Astrocyte (in vitro differentiated cells and primary cell): ENCODE results near the gene DNAAF1. TPM values are rescaled to one million over a fixed set of nuclear protein-coding genes. Genes with fewer than 3 reads are reported as not detected.
"Not testable (repeated sequence)": the region's sequence is repeated elsewhere in the genome, so short reads cannot be mapped to it uniquely, and the experiment has no call there.

Experiments used
- DNase-seq: peaks from one replicate; pipeline ENCODE4 v3.0.0-alpha.2; 2010; ENCODE audit warnings: low read depth
- FAIRE-seq: peaks from 2 replicates; lab custom pipeline; 2011; peaks lifted over from hg19 to GRCh38; lab: Jason Lieb, UNC
- H2AFZ ChIP-seq: 2 replicates; pipeline ENCODE4 v1.6.0; 2012; ENCODE audit warnings: low read depth, low read length, inconsistent platforms
- H3K27ac ChIP-seq: 2 replicates; pipeline ENCODE4 v1.5.1; 2011; ENCODE audit warnings: low read depth, low read length, inconsistent platforms
- H3K27me3 ChIP-seq: 2 replicates; pipeline ENCODE4 v1.6.0; 2011; ENCODE audit warnings: low read length, inconsistent platforms; ENCODE audit not compliant: insufficient read depth
- H3K36me3 ChIP-seq: 2 replicates; pipeline ENCODE4 v1.5.1; 2011; ENCODE audit warnings: low read length, inconsistent platforms; ENCODE audit not compliant: insufficient read depth
- H3K4me1 ChIP-seq: 2 replicates; pipeline ENCODE4 v1.5.1; 2011; ENCODE audit warnings: low read length, inconsistent platforms; ENCODE audit not compliant: insufficient read depth
- H3K4me2 ChIP-seq: 2 replicates; pipeline ENCODE4 v1.6.0; 2012; ENCODE audit warnings: low read length, inconsistent platforms
- H3K4me3 ChIP-seq: 2 replicates; pipeline ENCODE4 v1.5.1; 2011; ENCODE audit warnings: low read depth, mild to moderate bottlenecking, low read length, inconsistent platforms; ENCODE audit not compliant: insufficient read depth
- H3K79me2 ChIP-seq: 2 replicates; pipeline ENCODE4 v1.6.0; 2012; ENCODE audit warnings: mild to moderate bottlenecking, low read length, inconsistent platforms; ENCODE audit not compliant: insufficient read depth
- H3K9ac ChIP-seq: 2 replicates; pipeline ENCODE4 v1.6.0; 2012; ENCODE audit warnings: mild to moderate bottlenecking, low read length, inconsistent platforms
- H3K9me3 ChIP-seq: 2 replicates; pipeline ENCODE4 v1.5.1; 2012; ENCODE audit warnings: low read depth, mild to moderate bottlenecking, low read length, inconsistent platforms; ENCODE audit not compliant: insufficient read depth
- H4K20me1 ChIP-seq: 2 replicates; pipeline ENCODE4 v1.6.0; 2012; ENCODE audit warnings: low read length, inconsistent platforms; ENCODE audit not compliant: insufficient read depth
- H3K27ac Mint-ChIP-seq: one replicate; pipeline ENCODE4 v1.8.0; 2021; ENCODE audit warnings: mild to moderate bottlenecking, mixed read lengths; ENCODE audit not compliant: unreplicated experiment
- H3K27me3 Mint-ChIP-seq: one replicate; pipeline ENCODE4 v1.8.0; 2021; ENCODE audit warnings: low read depth, mixed read lengths; ENCODE audit not compliant: unreplicated experiment
- H3K36me3 Mint-ChIP-seq: one replicate; pipeline ENCODE4 v1.8.0; 2021; ENCODE audit warnings: low read depth, mixed read lengths; ENCODE audit not compliant: unreplicated experiment
- H3K4me1 Mint-ChIP-seq: one replicate; pipeline ENCODE4 v1.8.0; 2021; ENCODE audit warnings: low read depth, mixed read lengths; ENCODE audit not compliant: unreplicated experiment
- H3K4me3 Mint-ChIP-seq: one replicate; pipeline ENCODE4 v1.8.0; 2021; ENCODE audit warnings: mild to moderate bottlenecking, moderate library complexity, mixed read lengths; ENCODE audit not compliant: unreplicated experiment
- H3K9me3 Mint-ChIP-seq: one replicate; pipeline ENCODE4 v1.8.0; 2021; ENCODE audit warnings: mild to moderate bottlenecking, mixed read lengths; ENCODE audit not compliant: unreplicated experiment
- EZH2 ChIP-seq: IDR thresholded peaks from 2 replicates; pipeline ENCODE4 v1.6.1; 2012; ENCODE audit warnings: mild to moderate bottlenecking, low read length, inconsistent platforms; ENCODE audit not compliant: insufficient read depth
- total RNA-seq: library from RNA; stranded (reverse); gene quantifications from 2 replicates; pipeline ENCODE4 v1.2.1, GENCODE V29; 2021
- TF ChIP-seq, protein P1 (sequence below): IDR thresholded peaks from 2 replicates; pipeline ENCODE4 v1.5.1; 2011; ENCODE audit warnings: low read depth, mild to moderate bottlenecking, inconsistent platforms, low read length, moderate library complexity; ENCODE audit not compliant: insufficient read depth

The DNAAF1 gene
- total RNA-seq, 1 donor from 2014 or later: 0.30 TPM

DNA sequence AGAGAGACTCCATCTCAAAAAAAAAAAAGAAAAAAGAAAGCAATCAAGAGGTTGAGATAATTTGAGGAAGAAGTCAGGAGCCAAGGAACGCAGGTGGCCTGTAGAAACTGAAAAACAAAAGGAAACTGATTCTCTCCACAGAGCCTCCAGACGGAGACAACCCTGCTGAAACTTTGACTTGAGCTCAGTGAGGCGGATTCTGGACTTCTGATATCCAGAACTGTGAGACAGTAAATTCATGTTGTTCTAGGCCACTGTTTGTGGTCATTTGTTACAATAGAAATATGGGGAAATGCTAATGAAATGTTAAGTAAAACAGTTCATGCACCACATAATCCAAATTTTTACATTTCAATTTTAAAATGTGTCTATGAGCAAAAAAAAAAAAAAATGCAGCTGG, 33.6 kb upstream of the DNAAF1 start:
- Histone ChIP-seq H4K20me1 (peaks cover 61% of the 10 kb centered on the region), H3K27me3 (no peaks in the 10 kb centered on the region), H3K4me3 (no peak overlapping the region), H3K27ac (no peak overlapping the region), H3K36me3 (peaks cover 3% of the 10 kb centered on the region), H3K9me3 (no peaks in the 10 kb centered on the region), H3K79me2 (peaks cover 97% of the 10 kb centered on the region), H3K4me2 (no peak overlapping the region), H3K9ac (no peak overlapping the region), H3K4me1 (peaks cover 7% of the 10 kb centered on the region), H2AFZ (no peak overlapping the region)
- Mint-ChIP-seq H3K27ac (no peak overlapping the region), H3K27me3 (no peaks in the 10 kb centered on the region), H3K36me3 (peaks cover 6% of the 10 kb centered on the region), H3K4me3 (no peak overlapping the region), H3K4me1 (peaks cover 10% of the 10 kb centered on the region), H3K9me3 (no peaks in the 10 kb centered on the region)
- TF ChIP-seq, protein P1, sequence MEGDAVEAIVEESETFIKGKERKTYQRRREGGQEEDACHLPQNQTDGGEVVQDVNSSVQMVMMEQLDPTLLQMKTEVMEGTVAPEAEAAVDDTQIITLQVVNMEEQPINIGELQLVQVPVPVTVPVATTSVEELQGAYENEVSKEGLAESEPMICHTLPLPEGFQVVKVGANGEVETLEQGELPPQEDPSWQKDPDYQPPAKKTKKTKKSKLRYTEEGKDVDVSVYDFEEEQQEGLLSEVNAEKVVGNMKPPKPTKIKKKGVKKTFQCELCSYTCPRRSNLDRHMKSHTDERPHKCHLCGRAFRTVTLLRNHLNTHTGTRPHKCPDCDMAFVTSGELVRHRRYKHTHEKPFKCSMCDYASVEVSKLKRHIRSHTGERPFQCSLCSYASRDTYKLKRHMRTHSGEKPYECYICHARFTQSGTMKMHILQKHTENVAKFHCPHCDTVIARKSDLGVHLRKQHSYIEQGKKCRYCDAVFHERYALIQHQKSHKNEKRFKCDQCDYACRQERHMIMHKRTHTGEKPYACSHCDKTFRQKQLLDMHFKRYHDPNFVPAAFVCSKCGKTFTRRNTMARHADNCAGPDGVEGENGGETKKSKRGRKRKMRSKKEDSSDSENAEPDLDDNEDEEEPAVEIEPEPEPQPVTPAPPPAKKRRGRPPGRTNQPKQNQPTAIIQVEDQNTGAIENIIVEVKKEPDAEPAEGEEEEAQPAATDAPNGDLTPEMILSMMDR: no peak
- no peak for TF ChIP-seq EZH2
- DNase-seq (no peak), FAIRE-seq (no peak)

DNA sequence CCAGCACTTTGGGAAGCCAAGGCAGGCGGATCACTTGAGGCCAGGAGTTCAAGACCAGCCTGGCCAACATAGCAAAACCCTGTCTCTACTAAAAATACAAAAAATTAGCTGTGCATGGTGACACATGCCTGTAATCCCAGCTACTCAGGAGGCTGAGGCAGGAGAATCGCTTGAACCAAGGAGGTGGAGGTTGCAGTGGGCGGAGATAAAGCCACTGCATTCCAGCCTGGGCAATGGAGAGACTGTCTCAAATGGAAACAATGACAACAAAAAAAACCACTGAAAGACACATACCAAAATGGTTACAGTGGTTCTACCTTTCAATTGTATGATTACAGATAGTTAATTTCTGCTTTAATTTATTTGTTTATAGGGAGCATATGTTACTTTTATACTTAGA, 33.2 kb upstream of the DNAAF1 start:
- H4K20me1 ChIP-seq: peaks cover 56% of the 10 kb centered on the region
- not testable (repeated sequence) for H3K36me3 Mint-ChIP-seq, H3K9me3 ChIP-seq, H3K27me3 Mint-ChIP-seq, H2AFZ ChIP-seq, H3K4me1 ChIP-seq, H3K9me3 Mint-ChIP-seq, H3K4me3 ChIP-seq, H3K4me1 Mint-ChIP-seq, H3K36me3 ChIP-seq, FAIRE-seq, H3K27me3 ChIP-seq, H3K4me3 Mint-ChIP-seq, H3K9ac ChIP-seq, H3K27ac ChIP-seq, H3K4me2 ChIP-seq, H3K27ac Mint-ChIP-seq
- peak; percentile 31 for DNase-seq
- H3K79me2 ChIP-seq: peaks cover 92% of the 10 kb centered on the region

DNA sequence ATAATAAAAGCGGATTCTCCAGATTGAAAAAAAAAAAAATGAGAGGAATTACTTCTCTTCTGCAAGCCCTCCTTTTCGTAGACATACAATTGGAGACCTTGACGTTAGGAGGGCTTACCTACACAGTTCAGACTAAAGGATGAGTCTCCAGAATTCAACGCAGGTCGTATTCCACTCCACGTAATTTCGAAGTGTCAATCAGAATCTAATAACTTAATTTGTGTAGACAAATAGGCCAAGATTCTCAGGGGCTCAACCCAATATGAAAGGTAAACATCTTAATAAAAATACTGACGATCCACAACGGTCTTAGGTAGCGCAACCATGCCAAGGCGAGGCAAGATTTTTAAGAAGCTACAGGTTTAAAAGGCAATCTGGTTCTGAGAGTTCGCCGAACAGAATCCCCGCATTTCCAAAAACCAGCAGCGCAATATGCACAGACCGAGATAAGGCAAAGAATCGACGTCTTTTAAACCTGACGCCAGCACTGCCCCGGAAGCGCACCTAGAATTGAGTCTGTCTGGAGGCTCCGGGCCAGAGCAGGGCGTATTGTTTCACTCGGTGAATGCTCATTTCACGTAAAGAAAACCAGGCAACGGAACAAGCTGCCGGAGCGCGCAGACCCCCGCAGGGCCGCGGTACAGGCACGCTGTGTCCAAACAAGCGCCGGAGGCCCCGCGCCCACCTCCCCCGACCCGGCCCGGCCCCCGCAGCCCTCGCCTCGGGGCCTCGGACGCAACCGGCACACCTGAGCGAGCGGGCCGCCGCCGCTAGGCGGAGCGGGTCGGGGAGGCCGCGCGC, 29.0 kb upstream of the DNAAF1 start:
- Mint-ChIP-seq H3K36me3 (peaks cover 8% of the 10 kb centered on the region), H3K27me3 (no peaks in the 10 kb centered on the region), H3K4me3 (peak overlapping the region; percentile 92), H3K4me1 (peaks cover 3% of the 10 kb centered on the region), H3K9me3 (no peaks in the 10 kb centered on the region), H3K27ac (peak overlapping the region; percentile 93)
- Histone ChIP-seq H2AFZ (peak overlapping the region; percentile 90), H3K9me3 (no peaks in the 10 kb centered on the region), H3K4me3 (peak overlapping the region; percentile 91), H3K36me3 (no peaks in the 10 kb centered on the region), H3K9ac (peak overlapping the region; percentile 98), H4K20me1 (peaks cover 16% of the 10 kb centered on the region), H3K4me1 (peaks cover 7% of the 10 kb centered on the region), H3K27me3 (no peaks in the 10 kb centered on the region), H3K27ac (peak overlapping the region; percentile 85), H3K4me2 (peak overlapping the region; percentile 95), H3K79me2 (peaks cover 52% of the 10 kb centered on the region)
- DNase-seq (peak; percentile 37), FAIRE-seq (no peak)
- no peak for TF ChIP-seq EZH2
- TF ChIP-seq, protein P1: no peak
